Stomach smooth muscle (tissue), 2 donors: ENCODE measurements around the gene TBC1D10B.

Experiments used
- H3K27ac ChIP-seq: one replicate; pipeline ENCODE4 v1.7.0; 2013; ENCODE audit warnings: mild to moderate bottlenecking, low read length, inconsistent platforms
- H3K27me3 ChIP-seq, 2 donors: one replicate each; pipeline ENCODE4 v1.7.0; 2013; ENCODE audit warnings: low read length in 2 of 2; ENCODE audit not compliant: insufficient read depth in 2 of 2, control insufficient read depth in 1 of 2
- H3K36me3 ChIP-seq, 2 donors: one replicate each; pipeline ENCODE4 v1.7.0; 2013; ENCODE audit warnings: low read length in 2 of 2; ENCODE audit not compliant: control insufficient read depth in 2 of 2, insufficient read depth in 2 of 2
- H3K4me1 ChIP-seq: one replicate; pipeline ENCODE4 v1.7.0; 2013; ENCODE audit warnings: low read length; ENCODE audit not compliant: control insufficient read depth, insufficient read depth
- H3K4me3 ChIP-seq, 2 donors: one replicate each; pipeline ENCODE4 v1.7.0; 2013; ENCODE audit warnings: low read length in 2 of 2
- H3K9ac ChIP-seq, 2 donors: one replicate each; pipeline ENCODE4 v1.7.0; 2013; ENCODE audit warnings: low read length in 2 of 2, mild to moderate bottlenecking in 1 of 2
- H3K9me3 ChIP-seq, 2 donors: one replicate each; pipeline ENCODE4 v1.7.0; 2013; ENCODE audit warnings: low read length in 2 of 2; ENCODE audit not compliant: control insufficient read depth in 2 of 2
- donor health status: healthy.
- donor health status: Pancreatic carcinoma.

TBC1D10B gene

GRCh38 chr16:30370456-30371247, at the start of gene TBC1D10B:
Gene TBC1D10B (minus strand): TSS chr16:30370494. CDS start chr16:30370183, 311 bp downstream.
- H3K36me3 ChIP-seq, result peaks cover 0 to 2% of the 10 kb centered on the region in 2 donors
- no peaks in the 10 kb centered on the region for H3K27me3 ChIP-seq
- H3K4me3 ChIP-seq, result peak within 1 kb of the TSS; percentile 88 to 90
- peaks cover 33% of the 10 kb centered on the region for H3K4me1 ChIP-seq
- no peaks in the 10 kb centered on the region for H3K9me3 ChIP-seq
- peak within 1 kb of the TSS; percentile 84 to 86 for H3K9ac ChIP-seq
- peak within 1 kb of the TSS; percentile 93 for H3K27ac ChIP-seq

- peaks cover 12% of the 10 kb centered on the region in 2 donors for H3K36me3 ChIP-seq
- peak overlapping the region; percentile 60 to 79 for H3K4me3 ChIP-seq
- H3K27ac ChIP-seq, result peak overlapping the region; percentile 58
- H3K9me3 ChIP-seq, result no peaks in the 10 kb centered on the region
- H3K9ac ChIP-seq, result peak overlapping the region; percentile 51 to 57
- H3K4me1 ChIP-seq, result peaks cover 18% of the 10 kb centered on the region
- H3K27me3 ChIP-seq, result no peaks in the 10 kb centered on the region
Measured at GRCh38 chr16:30418350-30419181, 48.3 kb upstream of the TBC1D10B start.

DNA sequence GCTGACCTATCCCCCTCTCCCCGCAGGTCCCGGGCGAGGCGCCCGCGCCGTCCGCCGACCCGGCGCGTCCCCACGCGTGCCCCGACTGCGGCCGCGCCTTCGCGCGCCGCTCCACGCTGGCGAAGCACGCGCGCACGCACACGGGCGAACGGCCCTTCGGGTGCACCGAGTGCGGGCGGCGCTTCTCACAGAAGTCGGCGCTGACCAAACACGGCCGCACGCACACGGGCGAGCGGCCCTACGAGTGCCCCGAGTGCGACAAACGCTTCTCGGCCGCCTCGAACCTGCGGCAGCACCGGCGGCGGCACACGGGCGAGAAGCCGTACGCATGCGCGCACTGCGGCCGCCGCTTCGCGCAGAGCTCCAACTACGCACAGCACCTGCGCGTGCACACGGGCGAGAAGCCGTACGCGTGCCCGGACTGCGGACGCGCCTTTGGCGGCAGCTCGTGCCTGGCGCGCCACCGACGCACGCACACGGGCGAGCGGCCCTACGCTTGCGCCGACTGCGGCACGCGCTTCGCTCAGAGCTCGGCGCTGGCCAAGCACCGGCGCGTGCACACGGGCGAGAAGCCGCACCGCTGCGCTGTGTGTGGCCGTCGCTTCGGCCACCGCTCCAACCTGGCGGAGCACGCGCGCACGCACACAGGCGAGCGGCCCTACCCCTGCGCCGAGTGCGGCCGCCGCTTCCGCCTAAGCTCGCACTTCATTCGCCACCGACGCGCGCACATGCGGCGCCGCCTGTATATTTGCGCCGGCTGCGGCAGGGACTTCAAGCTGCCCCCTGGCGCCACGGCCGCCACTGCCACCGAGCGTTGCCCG, 47.4 kb upstream of the TBC1D10B start:
- Histone ChIP-seq H3K9me3 (no peaks in the 10 kb centered on the region), H3K27ac (peak overlapping the region; percentile 58), H3K36me3 (peaks cover 12 to 13% of the 10 kb centered on the region in 2 donors), H3K9ac (peak overlapping the region; percentile 60 to 64), H3K4me3 (peak overlapping the region; percentile 60 to 79), H3K4me1 (peaks cover 18% of the 10 kb centered on the region), H3K27me3 (no peaks in the 10 kb centered on the region)

DNA sequence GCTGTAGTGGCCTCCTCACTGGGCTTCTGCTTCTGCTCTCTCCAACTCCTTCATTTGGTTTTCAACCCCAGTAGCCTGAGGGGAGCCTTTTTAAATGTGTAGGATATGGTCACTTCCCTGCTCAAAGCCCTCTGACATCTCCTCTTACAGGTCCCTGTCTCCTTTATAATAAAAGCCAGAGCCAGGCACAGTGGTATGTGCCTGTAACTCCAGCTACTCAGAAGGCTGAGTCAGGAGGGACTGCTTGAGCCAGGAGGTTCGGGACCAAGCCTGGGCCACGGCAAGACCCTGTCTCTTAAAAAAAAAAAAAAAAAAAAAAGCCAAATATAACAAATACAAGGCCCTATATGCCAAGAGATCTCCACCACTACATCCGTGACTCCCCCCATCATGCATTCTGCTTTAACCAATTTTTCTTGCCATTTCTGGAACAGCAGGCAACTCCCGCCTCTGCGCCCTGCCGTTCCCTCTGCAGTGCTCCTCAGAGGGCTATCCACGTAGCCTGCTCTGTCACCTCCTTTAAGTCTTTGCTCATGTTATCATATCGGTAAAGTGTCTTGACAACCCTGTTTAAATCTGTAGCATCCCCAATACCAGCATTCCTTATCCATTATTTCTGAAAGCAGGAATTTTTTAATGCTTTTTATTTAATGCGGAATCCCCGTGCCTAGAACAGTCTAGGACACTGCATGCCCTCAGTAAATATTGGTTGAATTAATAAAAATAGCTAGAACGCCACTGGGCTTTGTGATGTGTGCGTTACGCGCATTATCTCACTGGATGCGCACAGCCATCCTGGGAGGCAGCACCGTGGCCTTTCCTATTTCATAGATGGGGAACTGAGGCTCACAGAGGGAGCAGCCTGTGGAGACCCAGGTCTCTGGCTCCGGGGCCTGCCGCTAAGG, 46.6 kb upstream of the TBC1D10B start:
- Histone ChIP-seq H3K4me1 (peaks cover 20% of the 10 kb centered on the region), H3K4me3 (peak overlapping the region; percentile 60 to 79), H3K36me3 (peaks cover 10 to 11% of the 10 kb centered on the region in 2 donors), H3K27ac (peak overlapping the region; percentile 18), H3K27me3 (no peaks in the 10 kb centered on the region), H3K9ac (peak overlapping the region; percentile 60 to 64), H3K9me3 (no peaks in the 10 kb centered on the region)

- Histone ChIP-seq H3K27ac (no peak overlapping the region), H3K36me3 (peaks cover 13% of the 10 kb centered on the region in 2 donors), H3K27me3 (no peaks in the 10 kb centered on the region), H3K9ac (peak overlapping the region in 1 of 2 donors; percentile 21), H3K9me3 (no peaks in the 10 kb centered on the region), H3K4me1 (peaks cover 20% of the 10 kb centered on the region), H3K4me3 (no peak overlapping the region)
Measured at GRCh38 chr16:30416047-30416603, 45.8 kb upstream of the TBC1D10B start.

- Histone ChIP-seq H3K9me3 (no peaks in the 10 kb centered on the region), H3K4me3 (no peak overlapping the region), H3K27ac (no peak overlapping the region), H3K4me1 (peaks cover 27% of the 10 kb centered on the region), H3K27me3 (no peaks in the 10 kb centered on the region), H3K9ac (no peak overlapping the region), H3K36me3 (peaks cover 13% of the 10 kb centered on the region in 2 donors)
Measured at GRCh38 chr16:30414159-30414558, 43.9 kb upstream of the TBC1D10B start.

DNA sequence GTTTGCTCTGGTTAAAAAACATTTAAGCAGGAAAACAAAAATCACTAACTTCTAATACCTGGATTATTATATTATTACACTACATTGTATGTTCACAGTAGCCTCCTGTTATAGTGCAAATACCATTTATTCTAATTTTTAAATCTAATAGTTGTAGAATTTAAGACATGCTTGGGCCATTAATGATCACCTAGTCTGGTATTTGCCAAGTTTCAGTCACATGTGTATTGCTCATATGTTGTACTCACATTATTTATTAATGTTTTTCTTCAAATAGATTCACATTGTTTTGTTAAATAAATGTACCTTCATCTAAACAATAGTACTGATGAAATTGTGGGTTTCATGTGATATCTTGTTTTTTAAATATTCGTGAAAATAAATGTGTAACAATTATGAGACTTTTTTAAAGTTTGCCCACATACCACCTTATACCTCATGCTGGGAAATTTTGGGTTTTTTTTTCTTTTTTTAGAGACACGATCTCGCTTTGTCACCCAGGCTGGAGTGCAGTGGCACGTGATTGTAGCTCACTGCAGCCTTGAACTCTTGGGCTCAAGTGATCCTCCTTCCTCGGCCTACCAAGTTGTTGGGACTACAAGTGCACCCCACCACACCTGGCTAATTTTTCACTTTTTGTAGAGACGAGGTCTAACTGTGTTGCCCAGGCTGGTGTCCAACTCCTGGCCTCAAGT, 43.0 kb upstream of the TBC1D10B start:
- no peaks in the 10 kb centered on the region for H3K9me3 ChIP-seq
- H3K27ac ChIP-seq, result no peak overlapping the region
- peaks cover 13% of the 10 kb centered on the region in 2 donors for H3K36me3 ChIP-seq
- peaks cover 32% of the 10 kb centered on the region for H3K4me1 ChIP-seq
- no peak overlapping the region for H3K9ac ChIP-seq
- no peaks in the 10 kb centered on the region for H3K27me3 ChIP-seq
- H3K4me3 ChIP-seq, result no peak overlapping the region

- Histone ChIP-seq H3K4me1 (peaks cover 27% of the 10 kb centered on the region), H3K9me3 (no peaks in the 10 kb centered on the region), H3K36me3 (peaks cover 13% of the 10 kb centered on the region in 2 donors), H3K9ac (peak overlapping the region; percentile 7 to 36), H3K27me3 (no peaks in the 10 kb centered on the region), H3K27ac (no peak overlapping the region), H3K4me3 (peak overlapping the region in 1 of 2 donors; percentile 47)
Measured at GRCh38 chr16:30409125-30410060, 39.1 kb upstream of the TBC1D10B start.
